ENCODE measurements around the gene RUBCN. TPM values are rescaled to one million over a fixed set of nuclear protein-coding genes. Genes with fewer than 3 reads are reported as not detected.
"Not testable (repeated sequence)": the region's sequence is repeated elsewhere in the genome, so short reads cannot be mapped to it uniquely, and the experiment has no call there.

RUBCN gene
- total and polyA plus RNA-seq, 2 experiments from 2014 or later = 10.5 to 18.4 TPM

GRCh38 chr3:197674741-197675562, 61.8 kb downstream of the RUBCN start:
- H3K4me3 ChIP-seq = no peak overlapping the region
- H4K20me1 ChIP-seq (ENCODE audit: insufficient read depth) = no peaks in the 10 kb centered on the region
- H3K27ac ChIP-seq = no peak overlapping the region
- H3K9me3 ChIP-seq (ENCODE audit: low read depth) = no peaks in the 10 kb centered on the region
- DNase-seq = no peak
- no peak overlapping the region for H2AFZ ChIP-seq
- H3F3A ChIP-seq (ENCODE audit: insufficient read depth) = no peaks in the 10 kb centered on the region
- no peaks in the 10 kb centered on the region for H3K27me3 ChIP-seq (replicated peaks; ENCODE audit: insufficient read depth)
- no peaks in the 10 kb centered on the region for H3K9me2 ChIP-seq (ENCODE audit: insufficient read depth)
- in situ Hi-C loops (cut with MboI) = no loop called here
- H3K4me2 ChIP-seq (ENCODE audit: unreplicated experiment) = no peak overlapping the region
- H3K9ac ChIP-seq = no peak overlapping the region
- TF ChIP-seq EZH2phosphoT487 (IDR thresholded peaks at IDR 0.05; ENCODE audit: insufficient read depth, low read depth) (no peak), EZH2 (IDR thresholded peaks at IDR 0.05; ENCODE audit: insufficient read depth, poor library complexity, severe bottlenecking) (no peak)
- no peaks in the 10 kb centered on the region for H3K4me1 ChIP-seq (ENCODE audit: insufficient read depth)
- no peaks in the 10 kb centered on the region; the same call in 1 of the 2 replicates for H3K36me3 ChIP-seq (ENCODE audit: low read depth)
- WGBS, 2 experiments (ENCODE audit: low coverage in 1 of 2, low lambda C conversion rate in 2 of 2, missing lambda C conversion rate in 2 of 2) = 92 to 93% methylated on average over 27 to 29 of the region's 29 CpGs
- H3K79me2 ChIP-seq (ENCODE audit: insufficient read depth) = no peaks in the 10 kb centered on the region

DNA sequence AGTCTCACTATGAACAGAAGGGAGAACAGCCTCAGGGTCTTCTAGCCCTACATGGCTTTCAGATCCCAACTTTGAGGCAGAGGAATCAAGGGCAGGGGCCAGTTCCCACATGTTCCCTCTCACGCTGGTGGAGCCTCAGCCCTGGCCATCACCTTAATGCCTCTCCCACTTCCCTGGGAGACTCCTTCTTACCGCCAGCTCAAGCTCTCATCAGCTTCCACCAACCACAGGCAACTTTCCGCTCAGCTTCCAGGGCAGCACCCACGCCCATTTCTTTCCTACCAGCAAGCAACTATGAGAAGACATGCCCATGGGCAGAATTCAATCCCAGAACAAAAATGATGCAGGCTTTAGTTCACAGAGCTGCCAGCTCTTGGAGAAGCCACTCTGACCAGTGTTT, 63.5 kb downstream of the RUBCN start:
- WGBS, 2 experiments (ENCODE audit: low coverage in 1 of 2, low lambda C conversion rate in 2 of 2, missing lambda C conversion rate in 2 of 2) = 97% methylated on average over 4 of the region's 4 CpGs

DNA sequence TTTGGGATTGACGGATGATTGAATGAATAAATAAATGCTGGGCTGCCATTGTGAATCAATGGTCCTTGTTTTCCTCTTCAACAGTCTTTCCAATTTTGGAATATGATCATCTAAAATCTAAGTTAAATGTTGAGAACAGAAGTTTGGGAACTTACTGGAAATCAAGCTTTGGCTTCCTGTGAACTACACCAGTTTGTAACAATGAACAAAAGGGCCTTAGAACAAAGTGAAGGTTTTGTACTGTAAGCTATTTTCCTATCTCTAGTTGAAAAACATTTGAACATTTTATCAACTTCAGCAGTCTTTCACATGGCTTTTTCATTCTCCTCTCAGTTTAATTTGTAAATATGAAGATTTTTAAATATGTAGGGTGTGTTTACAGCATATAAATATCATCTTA, 66.3 kb downstream of the RUBCN start:
- no peak overlapping the region for H3K4me3 ChIP-seq
- WGBS, 2 experiments (ENCODE audit: low coverage in 1 of 2, low lambda C conversion rate in 2 of 2, missing lambda C conversion rate in 2 of 2) = 97 to 100% methylated on average over 1 of the region's 1 CpG
- no peak for DNase-seq
- TF ChIP-seq EZH2 (IDR thresholded peaks at IDR 0.05; ENCODE audit: insufficient read depth, poor library complexity, severe bottlenecking) (no peak), EZH2phosphoT487 (IDR thresholded peaks at IDR 0.05; ENCODE audit: insufficient read depth, low read depth) (no peak)
- no peaks in the 10 kb centered on the region for H3K27me3 ChIP-seq (replicated peaks; ENCODE audit: insufficient read depth)
- H3K4me1 ChIP-seq (ENCODE audit: insufficient read depth) = no peaks in the 10 kb centered on the region
- no peaks in the 10 kb centered on the region for H4K20me1 ChIP-seq (ENCODE audit: insufficient read depth)
- in situ Hi-C loops (cut with MboI) = no loop called here
- H3K9me2 ChIP-seq (ENCODE audit: insufficient read depth) = no peaks in the 10 kb centered on the region
- H3K27ac ChIP-seq = no peak overlapping the region
- H3K4me2 ChIP-seq (ENCODE audit: unreplicated experiment) = no peak overlapping the region
- H3F3A ChIP-seq (ENCODE audit: insufficient read depth) = peaks cover 7% of the 10 kb centered on the region; the same call in 1 of the 2 replicates
- H2AFZ ChIP-seq = no peak overlapping the region
- no peaks in the 10 kb centered on the region; the same call in 1 of the 2 replicates for H3K36me3 ChIP-seq (ENCODE audit: low read depth)
- no peaks in the 10 kb centered on the region for H3K9me3 ChIP-seq (ENCODE audit: low read depth)
- no peaks in the 10 kb centered on the region for H3K79me2 ChIP-seq (ENCODE audit: insufficient read depth)
- H3K9ac ChIP-seq = no peak overlapping the region

More for the DNA sequence above, 63.5 kb downstream of the RUBCN start:
- no peak overlapping the region for H3K4me2 ChIP-seq (ENCODE audit: unreplicated experiment)
- no peaks in the 10 kb centered on the region for H4K20me1 ChIP-seq (ENCODE audit: insufficient read depth)
- H2AFZ ChIP-seq = no peak overlapping the region
- TF ChIP-seq EZH2phosphoT487 (IDR thresholded peaks at IDR 0.05; ENCODE audit: insufficient read depth, low read depth) = no peak
- no peak for TF ChIP-seq EZH2 (IDR thresholded peaks at IDR 0.05; ENCODE audit: insufficient read depth, poor library complexity, severe bottlenecking)
- no peaks in the 10 kb centered on the region; the same call in 1 of the 2 replicates for H3K36me3 ChIP-seq (ENCODE audit: low read depth)
- no peak overlapping the region for H3K4me3 ChIP-seq
- H3K4me1 ChIP-seq (ENCODE audit: insufficient read depth) = no peaks in the 10 kb centered on the region
- H3K27ac ChIP-seq = no peak overlapping the region
- peaks cover 7% of the 10 kb centered on the region; the same call in 1 of the 2 replicates for H3F3A ChIP-seq (ENCODE audit: insufficient read depth)
- no peaks in the 10 kb centered on the region for H3K9me2 ChIP-seq (ENCODE audit: insufficient read depth)
- H3K27me3 ChIP-seq (replicated peaks; ENCODE audit: insufficient read depth) = no peaks in the 10 kb centered on the region
- in situ Hi-C loops (cut with MboI) = no loop called here
- H3K79me2 ChIP-seq (ENCODE audit: insufficient read depth) = no peaks in the 10 kb centered on the region
- H3K9ac ChIP-seq = no peak overlapping the region
- no peaks in the 10 kb centered on the region for H3K9me3 ChIP-seq (ENCODE audit: low read depth)
- no peak for DNase-seq

DNA sequence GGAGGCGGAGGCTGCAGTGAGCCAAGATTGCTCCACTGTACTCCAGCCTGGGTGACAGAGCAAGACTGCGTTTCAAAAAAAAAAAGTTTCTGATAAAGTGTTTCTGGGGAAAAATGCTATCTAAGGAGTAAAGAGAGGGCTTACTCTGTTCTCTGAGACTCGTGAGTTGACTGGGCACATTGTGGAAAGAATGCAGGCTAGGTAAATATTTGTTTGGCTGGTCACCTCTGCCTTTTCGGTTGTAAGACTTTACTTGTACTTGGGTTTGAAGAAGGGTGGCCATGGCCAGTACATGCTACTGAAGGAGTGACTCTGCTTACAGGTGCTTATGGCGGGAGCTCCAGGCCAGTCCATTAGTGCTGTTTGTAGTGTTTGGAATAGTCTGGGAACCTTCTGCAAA, 68.7 kb downstream of the RUBCN start:
- no peak overlapping the region for H3K9ac ChIP-seq
- in situ Hi-C loops (cut with MboI) = no loop called here
- TF ChIP-seq EZH2 (IDR thresholded peaks at IDR 0.05; ENCODE audit: insufficient read depth, poor library complexity, severe bottlenecking) (no peak), EZH2phosphoT487 (IDR thresholded peaks at IDR 0.05; ENCODE audit: insufficient read depth, low read depth) (no peak)
- peaks cover 7% of the 10 kb centered on the region; the same call in 1 of the 2 replicates for H3F3A ChIP-seq (ENCODE audit: insufficient read depth)
- H3K79me2 ChIP-seq (ENCODE audit: insufficient read depth) = no peaks in the 10 kb centered on the region
- no peak overlapping the region for H3K4me3 ChIP-seq
- H3K36me3 ChIP-seq (ENCODE audit: low read depth) = no peaks in the 10 kb centered on the region
- WGBS, 2 experiments (ENCODE audit: low coverage in 1 of 2, low lambda C conversion rate in 2 of 2, missing lambda C conversion rate in 2 of 2) = 90 to 96% methylated on average over 5 of the region's 5 CpGs
- H3K27me3 ChIP-seq (replicated peaks; ENCODE audit: insufficient read depth) = no peaks in the 10 kb centered on the region
- H3K4me1 ChIP-seq (ENCODE audit: insufficient read depth) = no peaks in the 10 kb centered on the region
- H4K20me1 ChIP-seq (ENCODE audit: insufficient read depth) = no peaks in the 10 kb centered on the region
- no peak overlapping the region for H2AFZ ChIP-seq
- H3K9me2 ChIP-seq (ENCODE audit: insufficient read depth) = no peaks in the 10 kb centered on the region
- no peak for DNase-seq
- H3K9me3 ChIP-seq (ENCODE audit: low read depth) = no peaks in the 10 kb centered on the region
- no peak overlapping the region for H3K4me2 ChIP-seq (ENCODE audit: unreplicated experiment)
- no peak overlapping the region for H3K27ac ChIP-seq

DNA sequence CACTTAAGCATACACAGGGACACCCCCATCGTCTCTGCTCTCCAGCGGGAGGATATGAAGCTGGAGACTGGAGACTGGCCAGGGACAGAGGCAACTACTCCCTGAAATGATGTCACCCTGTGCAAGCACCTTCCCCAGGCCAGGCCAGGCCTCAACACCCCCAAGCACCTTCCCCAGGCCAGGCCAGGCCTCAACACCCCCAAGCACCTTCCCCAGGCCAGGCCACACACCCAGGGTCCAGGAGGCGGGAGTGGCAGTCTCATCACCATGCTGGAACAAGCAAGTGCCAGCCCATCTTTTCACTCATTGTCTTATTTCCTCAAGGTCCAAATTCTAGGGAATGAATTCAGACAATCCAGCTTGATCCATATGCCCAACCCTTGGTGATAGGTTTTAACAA, 69.4 kb downstream of the RUBCN start:
- H3K9me2 ChIP-seq (ENCODE audit: insufficient read depth); H3K9me3 ChIP-seq (ENCODE audit: low read depth); H3K27ac ChIP-seq; H3K4me1 ChIP-seq (ENCODE audit: insufficient read depth); H3F3A ChIP-seq (ENCODE audit: insufficient read depth); H3K27me3 ChIP-seq (replicated peaks; ENCODE audit: insufficient read depth); H3K4me3 ChIP-seq; H3K4me2 ChIP-seq (ENCODE audit: unreplicated experiment); in situ Hi-C loops (cut with MboI); H3K9ac ChIP-seq; H3K79me2 ChIP-seq (ENCODE audit: insufficient read depth); H3K36me3 ChIP-seq (ENCODE audit: low read depth); H4K20me1 ChIP-seq (ENCODE audit: insufficient read depth); H2AFZ ChIP-seq; DNase-seq: not testable (repeated sequence)
- WGBS, 2 experiments (ENCODE audit: low coverage in 1 of 2, low lambda C conversion rate in 2 of 2, missing lambda C conversion rate in 2 of 2) = 93 to 94% methylated on average over 1 of the region's 3 CpGs

GRCh38 chr3:197666221-197666842, 70.4 kb downstream of the RUBCN start:
- H3K9me3 ChIP-seq (ENCODE audit: low read depth); H3K4me3 ChIP-seq; H3K9ac ChIP-seq; H3K27ac ChIP-seq; DNase-seq; H3K79me2 ChIP-seq (ENCODE audit: insufficient read depth); H3K4me2 ChIP-seq (ENCODE audit: unreplicated experiment); H3F3A ChIP-seq (ENCODE audit: insufficient read depth); in situ Hi-C loops (cut with MboI); H3K27me3 ChIP-seq (replicated peaks; ENCODE audit: insufficient read depth); H3K4me1 ChIP-seq (ENCODE audit: insufficient read depth); H2AFZ ChIP-seq; H3K36me3 ChIP-seq (ENCODE audit: low read depth); H3K9me2 ChIP-seq (ENCODE audit: insufficient read depth); H4K20me1 ChIP-seq (ENCODE audit: insufficient read depth): not testable (repeated sequence)
- WGBS, 2 experiments (ENCODE audit: low coverage in 1 of 2, low lambda C conversion rate in 2 of 2, missing lambda C conversion rate in 2 of 2) = 15 to 35% methylated on average over 6 to 18 of the region's 26 CpGs
